ENCODE data around the gene ZDHHC19. TPM values are rescaled to one million over a fixed set of nuclear protein-coding genes. Genes with fewer than 3 reads are reported as not detected.
"Not testable (repeated sequence)": the region's sequence is repeated elsewhere in the genome, so short reads cannot be mapped to it uniquely, and the experiment has no call there.

The ZDHHC19 gene
- total RNA-seq, 2 experiments from 2014 or later, result not detected

DNA sequence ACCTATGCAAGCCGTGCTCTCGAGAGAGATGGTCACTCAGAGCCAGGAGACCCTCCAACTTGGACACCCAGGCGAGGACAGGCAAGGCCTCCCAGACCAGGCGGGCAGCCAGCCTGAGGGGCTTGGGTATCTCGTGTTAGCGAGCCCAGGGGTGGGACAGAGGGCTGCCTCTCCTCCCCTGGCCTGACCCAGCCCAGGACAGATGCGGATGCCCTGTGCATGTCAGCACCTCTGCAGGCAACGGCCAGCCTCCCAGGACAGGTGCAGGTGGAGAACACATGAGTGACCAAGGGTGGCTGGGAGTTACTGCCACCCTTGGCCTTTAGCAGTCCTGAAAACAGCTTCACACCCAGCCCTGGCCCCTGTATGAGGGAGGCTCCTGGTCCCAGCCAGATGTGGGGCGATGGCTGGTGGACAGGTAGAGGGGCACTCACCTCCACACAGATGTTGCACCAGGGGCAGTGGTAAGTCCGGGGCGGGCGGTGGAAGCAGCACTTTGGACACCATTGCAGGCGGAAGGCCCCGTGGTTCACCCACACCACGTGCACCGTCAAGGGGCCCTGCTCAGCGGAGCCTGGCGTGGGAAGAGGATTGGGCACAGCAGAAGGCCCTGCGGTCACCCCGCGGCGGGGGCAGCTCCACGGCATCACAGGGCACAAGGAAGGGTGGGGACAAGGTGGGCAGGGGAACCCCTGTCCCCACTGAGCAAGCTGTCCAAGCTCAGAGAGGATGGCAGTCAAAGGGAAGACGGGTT, 2.1 kb downstream of the ZDHHC19 start:
- DNase-seq (no peak), ATAC-seq (no peak)
- ChIA-PET CTCF (no interaction called here), POLR2A (no interaction called here)
- intact Hi-C loops (cut with micrococcal nuclease), result no loop called here
- H3K36me3 Mint-ChIP-seq (ENCODE audit: low read depth), result no peaks in the 10 kb centered on the region
- no peaks in the 10 kb centered on the region for H3K9me3 Mint-ChIP-seq
- peaks cover 16% of the 10 kb centered on the region for H3K4me1 Mint-ChIP-seq (ENCODE audit: low read depth)
- no peak overlapping the region for H3K27ac Mint-ChIP-seq
- TF ChIP-seq, protein P1, sequence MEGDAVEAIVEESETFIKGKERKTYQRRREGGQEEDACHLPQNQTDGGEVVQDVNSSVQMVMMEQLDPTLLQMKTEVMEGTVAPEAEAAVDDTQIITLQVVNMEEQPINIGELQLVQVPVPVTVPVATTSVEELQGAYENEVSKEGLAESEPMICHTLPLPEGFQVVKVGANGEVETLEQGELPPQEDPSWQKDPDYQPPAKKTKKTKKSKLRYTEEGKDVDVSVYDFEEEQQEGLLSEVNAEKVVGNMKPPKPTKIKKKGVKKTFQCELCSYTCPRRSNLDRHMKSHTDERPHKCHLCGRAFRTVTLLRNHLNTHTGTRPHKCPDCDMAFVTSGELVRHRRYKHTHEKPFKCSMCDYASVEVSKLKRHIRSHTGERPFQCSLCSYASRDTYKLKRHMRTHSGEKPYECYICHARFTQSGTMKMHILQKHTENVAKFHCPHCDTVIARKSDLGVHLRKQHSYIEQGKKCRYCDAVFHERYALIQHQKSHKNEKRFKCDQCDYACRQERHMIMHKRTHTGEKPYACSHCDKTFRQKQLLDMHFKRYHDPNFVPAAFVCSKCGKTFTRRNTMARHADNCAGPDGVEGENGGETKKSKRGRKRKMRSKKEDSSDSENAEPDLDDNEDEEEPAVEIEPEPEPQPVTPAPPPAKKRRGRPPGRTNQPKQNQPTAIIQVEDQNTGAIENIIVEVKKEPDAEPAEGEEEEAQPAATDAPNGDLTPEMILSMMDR (IDR thresholded peaks at IDR 0.05), result no peak
- H3K4me3 Mint-ChIP-seq, result peak overlapping the region; percentile 51
- peaks cover 11% of the 10 kb centered on the region for H3K27me3 Mint-ChIP-seq

DNA sequence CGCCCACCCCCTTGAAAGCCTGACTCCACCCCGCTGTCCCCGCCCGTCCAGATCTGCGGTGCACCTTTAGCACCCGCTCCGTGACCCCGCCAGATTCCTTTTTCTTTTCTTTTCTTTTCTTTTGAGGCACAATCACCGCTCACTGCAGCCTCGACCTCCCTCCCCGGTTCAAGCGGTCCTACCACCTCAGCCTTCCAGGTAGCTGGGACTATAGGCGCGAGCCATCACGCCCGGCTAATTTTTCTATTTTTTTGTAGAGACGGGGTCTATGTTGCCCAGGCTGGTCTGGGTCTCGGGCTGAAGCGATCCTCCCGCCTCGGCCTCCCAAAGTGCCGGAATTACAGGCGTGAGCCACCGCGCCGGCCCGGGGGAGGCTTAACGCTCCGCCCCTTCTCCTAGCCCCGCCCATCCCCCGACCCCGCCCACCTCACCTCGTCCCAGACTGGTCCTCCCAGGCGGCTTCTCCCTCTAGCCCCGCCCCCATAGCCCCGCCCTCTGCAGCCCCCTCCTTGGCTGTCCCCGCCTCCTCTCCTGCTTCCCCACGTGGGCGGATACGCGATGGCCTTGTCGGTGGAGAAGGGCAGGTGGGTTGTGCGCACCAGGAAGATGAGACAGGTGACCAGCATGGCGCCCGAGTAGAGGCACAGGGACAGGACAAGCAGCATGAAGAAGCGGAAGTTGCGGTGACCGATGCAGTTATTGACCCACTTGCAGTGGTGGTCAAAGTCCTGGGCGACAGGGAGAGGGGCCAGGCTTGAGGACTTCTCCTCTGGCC, 3.2 kb downstream of the ZDHHC19 start:
- intact Hi-C loops (cut with micrococcal nuclease), result no loop called here
- H3K27ac Mint-ChIP-seq, result peak overlapping the region; percentile 63

DNA sequence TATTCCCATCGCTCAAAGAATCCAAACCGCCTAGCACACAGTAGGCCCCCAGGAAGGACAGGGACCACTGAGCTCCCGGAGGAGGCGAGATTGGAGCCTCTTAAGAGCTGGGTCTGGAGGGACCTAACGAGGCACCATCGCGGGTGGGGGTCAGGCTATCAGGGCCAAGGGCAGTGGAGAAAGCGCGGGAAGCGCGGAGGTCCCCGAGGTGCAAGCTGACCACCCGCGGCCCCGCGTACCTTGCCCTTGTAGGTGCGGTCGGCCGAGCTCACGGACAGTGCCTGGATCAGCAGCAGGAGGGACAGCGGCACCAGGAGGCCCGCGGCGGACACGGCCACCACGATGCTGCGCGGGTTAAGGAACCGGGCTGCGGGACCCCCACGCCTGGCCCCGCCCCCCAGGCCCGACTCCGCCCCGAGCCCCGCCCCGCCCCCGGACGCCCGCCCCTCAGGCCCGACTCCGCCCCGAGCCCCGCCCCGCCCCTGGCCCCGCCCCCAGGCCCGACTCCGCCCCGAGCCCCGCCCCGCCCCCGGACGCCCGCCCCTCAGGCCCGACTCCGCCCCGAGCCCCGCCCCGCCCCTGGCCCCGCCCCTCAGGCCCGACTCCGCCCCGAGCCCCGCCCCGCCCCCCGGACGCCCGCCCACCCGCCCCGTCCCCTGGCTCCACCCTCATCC, 3.9 kb downstream of the ZDHHC19 start:
- CTCF ChIA-PET, result interaction anchor here (0.7 to 0.8 kb wide), 2 partner anchors 10 to 317 kb away, joined by 3 to 5 read pairs; no protein-coding TSS in a partner anchor
- intact Hi-C loops (cut with micrococcal nuclease), result no loop called here
- Mint-ChIP-seq H3K36me3 (ENCODE audit: low read depth) (no peaks in the 10 kb centered on the region), H3K4me1 (ENCODE audit: low read depth) (peaks cover 16% of the 10 kb centered on the region), H3K27me3 (peaks cover 11% of the 10 kb centered on the region), H3K4me3 (peak overlapping the region; percentile 74), H3K27ac (no peak overlapping the region), H3K9me3 (no peaks in the 10 kb centered on the region)
- TF ChIP-seq, protein P1 (IDR thresholded peaks at IDR 0.05), result no peak
- peak; percentile 31 for ATAC-seq
- POLR2A ChIA-PET, result interaction anchor here (1.0 to 1.3 kb wide), 2 partner anchors 26 to 134 kb away, joined by 3 to 4 read pairs; no protein-coding TSS in a partner anchor
- no peak for DNase-seq

More for the DNA sequence above, 3.2 kb downstream of the ZDHHC19 start:
- H3K4me1 Mint-ChIP-seq (ENCODE audit: low read depth), result peaks cover 16% of the 10 kb centered on the region
- peak overlapping the region; percentile 74 for H3K4me3 Mint-ChIP-seq
- H3K9me3 Mint-ChIP-seq, result no peaks in the 10 kb centered on the region
- no peaks in the 10 kb centered on the region for H3K36me3 Mint-ChIP-seq (ENCODE audit: low read depth)
- DNase-seq, result peak; percentile 76
- peak; percentile 83 for ATAC-seq
- peaks cover 11% of the 10 kb centered on the region for H3K27me3 Mint-ChIP-seq
- TF ChIP-seq, protein P1 (IDR thresholded peaks at IDR 0.05), result no peak
- CTCF ChIA-PET, result no interaction called here
- POLR2A ChIA-PET, result interaction anchor here (1.3 kb wide), 1 partner anchor 27 kb away, joined by 4 read pairs; no protein-coding TSS in a partner anchor

DNA sequence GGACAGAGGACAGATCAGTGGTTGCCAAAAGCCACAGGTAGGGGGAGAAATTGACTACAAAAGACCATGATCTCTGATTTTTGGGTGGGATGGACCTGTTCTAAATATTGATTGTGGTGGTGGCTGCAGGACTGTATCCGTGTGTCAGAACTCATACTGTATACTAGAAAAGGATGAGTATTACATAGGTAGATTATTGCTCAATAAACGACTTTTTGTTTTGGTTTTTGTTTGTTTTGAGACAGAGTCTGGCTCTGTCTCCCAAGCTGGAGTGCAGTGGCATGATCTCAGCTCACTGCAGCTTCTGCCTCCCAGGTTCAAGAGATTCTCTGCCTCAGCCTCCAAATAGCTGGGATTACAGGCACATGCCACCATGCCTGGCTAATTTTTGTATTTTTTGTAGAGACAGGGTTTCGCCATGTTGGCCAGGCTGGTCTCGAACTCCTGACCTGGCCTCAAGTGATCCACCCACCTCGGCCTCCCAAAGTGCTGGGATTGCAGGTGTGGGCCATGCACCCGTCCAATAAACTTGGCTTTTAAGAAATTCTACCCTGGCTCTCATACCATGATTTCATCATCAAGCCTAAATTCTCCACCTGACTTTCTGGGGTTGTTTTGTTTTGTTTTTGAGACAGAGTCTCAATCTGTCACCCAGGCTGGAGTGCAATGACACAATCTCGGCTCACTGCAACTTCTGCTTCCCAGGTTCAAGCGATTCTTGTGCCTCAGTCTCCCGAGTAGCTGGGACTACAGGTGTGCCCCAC, 5.6 kb downstream of the ZDHHC19 start:
- H3K27ac Mint-ChIP-seq; H3K4me3 Mint-ChIP-seq; H3K36me3 Mint-ChIP-seq (ENCODE audit: low read depth); intact Hi-C loops (cut with micrococcal nuclease); POLR2A ChIA-PET; ATAC-seq; DNase-seq; H3K9me3 Mint-ChIP-seq: not testable (repeated sequence)
- peaks cover 16% of the 10 kb centered on the region for H3K4me1 Mint-ChIP-seq (ENCODE audit: low read depth)
- peaks cover 11% of the 10 kb centered on the region for H3K27me3 Mint-ChIP-seq
- CTCF ChIA-PET, result interaction anchor here (1.3 to 1.5 kb wide), 2 partner anchors 9 to 13 kb away, joined by 3 to 5 read pairs; no protein-coding TSS in a partner anchor

DNA sequence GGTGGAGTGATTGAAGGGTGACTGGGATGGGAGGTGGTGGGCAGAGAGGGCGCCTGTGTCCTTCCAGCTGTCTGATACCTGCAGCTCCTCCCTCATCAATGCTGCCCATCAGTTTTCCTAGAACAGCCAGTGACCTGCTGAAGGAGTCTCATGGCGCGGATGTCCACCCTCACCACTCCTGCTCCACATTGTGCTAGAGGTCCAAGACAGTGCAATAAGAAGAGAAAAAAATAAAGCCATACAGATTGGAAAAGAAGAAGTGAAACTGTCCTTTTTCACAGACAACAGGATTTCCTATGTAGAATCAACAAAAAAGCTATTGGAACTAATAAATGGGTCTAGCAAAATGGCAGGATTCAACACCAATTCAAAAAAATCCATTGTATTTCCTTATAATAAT, 7.4 kb downstream of the ZDHHC19 start:
- no peak for DNase-seq
- CTCF ChIA-PET, result interaction anchor here (1.0 kb wide), 2 partner anchors 123 to 131 kb away, joined by 3 read pairs; no protein-coding TSS in a partner anchor
- TF ChIP-seq, protein P1 (IDR thresholded peaks at IDR 0.05), result no peak
- POLR2A ChIA-PET, result no interaction called here
- no peak overlapping the region for H3K27ac Mint-ChIP-seq
- H3K4me1 Mint-ChIP-seq (ENCODE audit: low read depth), result peaks cover 16% of the 10 kb centered on the region
- no peak for ATAC-seq
- H3K4me3 Mint-ChIP-seq, result no peak overlapping the region
- no peaks in the 10 kb centered on the region for H3K9me3 Mint-ChIP-seq
- H3K36me3 Mint-ChIP-seq (ENCODE audit: low read depth), result no peaks in the 10 kb centered on the region
- peaks cover 11% of the 10 kb centered on the region for H3K27me3 Mint-ChIP-seq
- intact Hi-C loops (cut with micrococcal nuclease), result no loop called here

Measured in activated CD8-positive, alpha-beta T cell treated with anti-CD3 and anti-CD28 coated beads for 36 hours (primary cell).